OCI-LY1 (cell line): ENCODE results near the gene SFRP2.

Source experiments
- H2AFZ ChIP-seq: fragments of 200-600 bp; sonication (generic), shearing (Covaris generic); 2 replicates; pipeline ENCODE4 v1.6.0; 2014; ENCODE audit warnings: antibody characterized with exemption, mild to moderate bottlenecking, low read length
- H3F3A ChIP-seq: fragments of 200-600 bp; sonication (generic), shearing (Covaris generic); 2 replicates; pipeline ENCODE4 v1.6.0; 2014; ENCODE audit warnings: mild to moderate bottlenecking, antibody characterized with exemption, low read length, moderate library complexity; ENCODE audit not compliant: insufficient read depth
- H3K27ac ChIP-seq: fragments of 200-600 bp; sonication (generic); 2 replicates; pipeline ENCODE4 v1.5.1; 2014; ENCODE audit warnings: low read length, mixed run types, mild to moderate bottlenecking, low read depth; ENCODE audit not compliant: poor library complexity, severe bottlenecking
- H3K27me3 ChIP-seq: fragments of 200-600 bp; sonication (generic); 2 replicates; pipeline ENCODE4 v1.6.0; 2014; ENCODE audit warnings: antibody characterized with exemption, mild to moderate bottlenecking, low read length, moderate library complexity; ENCODE audit not compliant: insufficient read depth
- H3K36me3 ChIP-seq: fragments of 200-600 bp; sonication (generic); 2 replicates; pipeline ENCODE4 v1.6.1; 2014; ENCODE audit warnings: mild to moderate bottlenecking, antibody characterized with exemption, low read length, moderate library complexity, mixed read lengths; ENCODE audit not compliant: insufficient read depth
- H3K4me1 ChIP-seq: fragments of 200-600 bp; sonication (generic); 2 replicates; pipeline ENCODE4 v1.5.1; 2014; ENCODE audit warnings: mild to moderate bottlenecking, low read length, moderate library complexity; ENCODE audit not compliant: insufficient read depth, severe bottlenecking
- H3K4me2 ChIP-seq: fragments of 200-600 bp; sonication (generic), shearing (Covaris generic); 2 replicates; pipeline ENCODE4 v1.6.1; 2014; ENCODE audit warnings: low read length
- H3K4me3 ChIP-seq: fragments of 200-600 bp; sonication (generic); 2 replicates; pipeline ENCODE4 v1.5.1; 2014; ENCODE audit warnings: low read length, low read depth, mild to moderate bottlenecking, mixed read lengths; ENCODE audit not compliant: poor library complexity, severe bottlenecking
- H3K79me2 ChIP-seq: fragments of 200-600 bp; shearing (Covaris generic); 2 replicates; pipeline ENCODE4 v1.6.1; 2016; ENCODE audit warnings: mixed run types, low read length, mixed read lengths; ENCODE audit not compliant: insufficient read depth
- H3K9ac ChIP-seq: fragments of 200-600 bp; sonication (generic), shearing (Covaris generic); 2 replicates; pipeline ENCODE4 v1.6.1; 2014; ENCODE audit warnings: mild to moderate bottlenecking, low read length, mixed read lengths
- H3K9me2 ChIP-seq: fragments of 200-600 bp; sonication (generic), shearing (Covaris generic); 2 replicates; pipeline ENCODE4 v1.6.1; 2014; ENCODE audit warnings: low read depth, mild to moderate bottlenecking, low read length, mixed read lengths
- H3K9me3 ChIP-seq: fragments of 200-600 bp; shearing (Covaris generic); 2 replicates; pipeline ENCODE4 v1.6.1; 2014; ENCODE audit warnings: low read length, mixed read lengths
- H4K20me1 ChIP-seq: fragments of 200-600 bp; sonication (generic), shearing (Covaris generic); 2 replicates; pipeline ENCODE4 v1.6.0; 2016; ENCODE audit warnings: mild to moderate bottlenecking, low read length; ENCODE audit not compliant: insufficient read depth
- CTCF ChIP-seq: fragments of 200-600 bp; sonication (generic), shearing (Covaris generic); IDR thresholded peaks from 2 replicates; pipeline ENCODE4 v1.5.1; 2017; ENCODE audit warnings: mild to moderate bottlenecking, antibody characterized with exemption, low read length, moderate library complexity, mixed read lengths
- EZH2 ChIP-seq: fragments of 200-600 bp; sonication (generic), shearing (Covaris generic); IDR thresholded peaks from 2 replicates; pipeline ENCODE4 v1.8.0; 2017; ENCODE audit warnings: borderline replicate concordance, mixed run types, mild to moderate bottlenecking, antibody characterized with exemption, low read length, moderate library complexity, mixed read lengths

The SFRP2 gene

GRCh38 chr4:153825691-153826090 lies 36.8 kb upstream of the SFRP2 start:
- Histone ChIP-seq H3K4me3 (no peak overlapping the region), H3K4me2 (no peak overlapping the region), H3K9me2 (no peaks in the 10 kb centered on the region), H3K27me3 (no peaks in the 10 kb centered on the region), H2AFZ (no peak overlapping the region), H3K79me2 (no peaks in the 10 kb centered on the region), H3K9me3 (no peaks in the 10 kb centered on the region), H3K4me1 (no peaks in the 10 kb centered on the region), H3K9ac (no peak overlapping the region), H4K20me1 (no peaks in the 10 kb centered on the region), H3K36me3 (no peaks in the 10 kb centered on the region), H3K27ac (no peak overlapping the region), H3F3A (no peaks in the 10 kb centered on the region)
- no peak for TF ChIP-seq CTCF
- TF ChIP-seq EZH2: no peak

- no peak overlapping the region for H3K4me3 ChIP-seq
- no peak overlapping the region for H3K9ac ChIP-seq
- H3F3A ChIP-seq: no peaks in the 10 kb centered on the region
- H4K20me1 ChIP-seq: no peaks in the 10 kb centered on the region
- no peaks in the 10 kb centered on the region for H3K9me2 ChIP-seq
- H3K9me3 ChIP-seq: no peaks in the 10 kb centered on the region
- H2AFZ ChIP-seq: no peak overlapping the region
- no peak for TF ChIP-seq CTCF
- TF ChIP-seq EZH2: no peak
- no peak overlapping the region for H3K27ac ChIP-seq
- no peaks in the 10 kb centered on the region for H3K4me1 ChIP-seq
- no peaks in the 10 kb centered on the region for H3K27me3 ChIP-seq
- H3K79me2 ChIP-seq: no peaks in the 10 kb centered on the region
- H3K4me2 ChIP-seq: no peak overlapping the region
- H3K36me3 ChIP-seq: no peaks in the 10 kb centered on the region
These were observed 36.2 kb upstream of the SFRP2 start for GRCh38 chr4:153825126-153825525.

- H3K27me3 ChIP-seq: no peaks in the 10 kb centered on the region
- no peaks in the 10 kb centered on the region for H3F3A ChIP-seq
- no peaks in the 10 kb centered on the region for H3K36me3 ChIP-seq
- H4K20me1 ChIP-seq: no peaks in the 10 kb centered on the region
- H3K79me2 ChIP-seq: no peaks in the 10 kb centered on the region
- H3K4me1 ChIP-seq: no peaks in the 10 kb centered on the region
- TF ChIP-seq EZH2: no peak
- H3K9ac ChIP-seq: no peak overlapping the region
- H3K4me3 ChIP-seq: no peak overlapping the region
- no peaks in the 10 kb centered on the region for H3K9me3 ChIP-seq
- H3K27ac ChIP-seq: no peak overlapping the region
- H3K9me2 ChIP-seq: no peaks in the 10 kb centered on the region
- H3K4me2 ChIP-seq: no peak overlapping the region
- H2AFZ ChIP-seq: no peak overlapping the region
These were observed 35.6 kb upstream of the SFRP2 start for GRCh38 chr4:153824501-153824900.

GRCh38 chr4:153823483-153823882 lies 34.6 kb upstream of the SFRP2 start:
- Histone ChIP-seq H3K9ac (no peak overlapping the region), H3K4me1 (no peaks in the 10 kb centered on the region), H3F3A (no peaks in the 10 kb centered on the region), H3K4me3 (no peak overlapping the region), H3K4me2 (no peak overlapping the region), H3K79me2 (no peaks in the 10 kb centered on the region), H2AFZ (no peak overlapping the region), H3K36me3 (no peaks in the 10 kb centered on the region), H3K9me2 (no peaks in the 10 kb centered on the region), H4K20me1 (no peaks in the 10 kb centered on the region), H3K27ac (no peak overlapping the region), H3K27me3 (no peaks in the 10 kb centered on the region), H3K9me3 (no peaks in the 10 kb centered on the region)
- TF ChIP-seq EZH2 (no peak), CTCF (no peak)
